Activated CD4-positive, alpha-beta T cell treated with anti-CD3 and anti-CD28 coated beads for 4 hours (primary cell): ENCODE results near the gene ADNP.
A peak's percentile ranks its signal among the peaks of the same experiment; 100 is the strongest.

Source experiments
- DNase-seq, 2 donors: peaks; one replicate each; pipeline ENCODE4 v3.0.0-alpha.2; 2020

ADNP gene

GRCh38 chr20:50932016-50932485 is 814 bp upstream of the ADNP start:
- DNase-seq, result no peak

- no peak for DNase-seq
Observed at GRCh38 chr20:50930976-50931305, 296 bp downstream of the ADNP start.

- peak; percentile 6 to 22 for DNase-seq
Observed at GRCh38 chr20:50930139-50930975, 880 bp downstream of the ADNP start.

- peak; percentile 92 to 94 for DNase-seq
Observed at GRCh38 chr20:50929299-50930138, 1.7 kb downstream of the ADNP start.

- DNase-seq, result no peak
Observed at GRCh38 chr20:50928469-50928868, 2.8 kb downstream of the ADNP start.

GRCh38 chr20:50926530-50926929 is 4.7 kb downstream of the ADNP start:
- no peak for DNase-seq

GRCh38 chr20:50924261-50924920 is 6.8 kb downstream of the ADNP start:
- DNase-seq, result no peak

GRCh38 chr20:50921803-50922501 is 9.3 kb downstream of the ADNP start:
- DNase-seq, result no peak

GRCh38 chr20:50920997-50921396 is 10.2 kb downstream of the ADNP start:
- no peak for DNase-seq

GRCh38 chr20:50919567-50919966 is 11.7 kb downstream of the ADNP start:
- no peak for DNase-seq

- DNase-seq, result no peak
Observed at GRCh38 chr20:50918403-50918802, 12.8 kb downstream of the ADNP start.

GRCh38 chr20:50916934-50917333 is 14.3 kb downstream of the ADNP start:
- no peak for DNase-seq

- DNase-seq, result no peak
Observed at GRCh38 chr20:50916257-50916656, 15.0 kb downstream of the ADNP start.

- DNase-seq, result no peak
Observed at GRCh38 chr20:50915424-50915823, 15.8 kb downstream of the ADNP start.

GRCh38 chr20:50913690-50914375 is 17.4 kb downstream of the ADNP start:
- DNase-seq, result no peak

- no peak for DNase-seq
Observed at GRCh38 chr20:50911716-50912115, 19.5 kb downstream of the ADNP start.

- no peak for DNase-seq
Observed at GRCh38 chr20:50911030-50911429, 20.2 kb downstream of the ADNP start.

GRCh38 chr20:50909413-50909812 is 21.8 kb downstream of the ADNP start:
- no peak for DNase-seq

GRCh38 chr20:50904067-50904570 is 27.1 kb downstream of the ADNP start:
- no peak for DNase-seq

GRCh38 chr20:50903353-50904051 is 27.7 kb downstream of the ADNP start:
- DNase-seq, result no peak

- DNase-seq, result no peak
Observed at GRCh38 chr20:50901301-50901700, 29.9 kb downstream of the ADNP start.
